Esophagus squamous epithelium (tissue), 4 donors: ENCODE data around the gene BPIFA3.

Experiments
- POLR2A ChIP-seq, 4 donors: fragments of 450-650 bp; IDR thresholded peaks; one replicate each; pipeline ENCODE4 v1.6.1; 2017; ENCODE audit warnings: antibody characterized with exemption in 4 of 4, mild to moderate bottlenecking in 4 of 4, moderate library complexity in 3 of 4
- TF ChIP-seq, protein P1 (sequence below), 6 experiments: fragments of 450-650 bp in 4 of 6; fragments of 200-600 bp in 2 of 6; sonication (generic) in 2 of 6; IDR thresholded peaks; one replicate each; pipeline ENCODE4 v1.5.1; 2016 to 2019; ENCODE audit warnings: antibody characterized with exemption in 6 of 6, mild to moderate bottlenecking in 4 of 6, moderate library complexity in 4 of 6

DNA sequence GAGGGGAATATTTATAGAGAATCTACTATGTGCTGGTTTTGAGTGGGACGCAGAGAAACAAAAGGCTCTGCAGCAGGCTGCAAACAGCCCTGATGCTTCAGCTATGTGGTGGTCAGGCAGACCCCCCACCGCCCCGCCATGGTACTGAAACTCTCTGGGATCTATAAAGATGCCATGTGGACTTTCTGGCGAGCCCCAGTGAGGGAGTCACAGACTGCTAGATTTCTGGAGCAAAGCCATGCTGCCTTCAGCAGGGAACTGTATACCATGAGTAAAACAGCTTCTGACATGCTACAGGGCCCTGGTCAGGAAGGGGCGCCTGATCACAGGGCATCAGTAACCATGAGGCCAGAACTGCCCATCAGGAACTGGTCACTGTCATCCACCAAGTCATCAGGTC lies 46.6 kb downstream of the BPIFA3 start:
- TF ChIP-seq POLR2A (IDR thresholded peaks at IDR 0.05): no peak
- TF ChIP-seq, protein P1, sequence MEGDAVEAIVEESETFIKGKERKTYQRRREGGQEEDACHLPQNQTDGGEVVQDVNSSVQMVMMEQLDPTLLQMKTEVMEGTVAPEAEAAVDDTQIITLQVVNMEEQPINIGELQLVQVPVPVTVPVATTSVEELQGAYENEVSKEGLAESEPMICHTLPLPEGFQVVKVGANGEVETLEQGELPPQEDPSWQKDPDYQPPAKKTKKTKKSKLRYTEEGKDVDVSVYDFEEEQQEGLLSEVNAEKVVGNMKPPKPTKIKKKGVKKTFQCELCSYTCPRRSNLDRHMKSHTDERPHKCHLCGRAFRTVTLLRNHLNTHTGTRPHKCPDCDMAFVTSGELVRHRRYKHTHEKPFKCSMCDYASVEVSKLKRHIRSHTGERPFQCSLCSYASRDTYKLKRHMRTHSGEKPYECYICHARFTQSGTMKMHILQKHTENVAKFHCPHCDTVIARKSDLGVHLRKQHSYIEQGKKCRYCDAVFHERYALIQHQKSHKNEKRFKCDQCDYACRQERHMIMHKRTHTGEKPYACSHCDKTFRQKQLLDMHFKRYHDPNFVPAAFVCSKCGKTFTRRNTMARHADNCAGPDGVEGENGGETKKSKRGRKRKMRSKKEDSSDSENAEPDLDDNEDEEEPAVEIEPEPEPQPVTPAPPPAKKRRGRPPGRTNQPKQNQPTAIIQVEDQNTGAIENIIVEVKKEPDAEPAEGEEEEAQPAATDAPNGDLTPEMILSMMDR (IDR thresholded peaks at IDR 0.05): no peak
